ENCODE results near the gene CD74. TPM values are rescaled to one million over a fixed set of nuclear protein-coding genes. Genes with fewer than 3 reads are reported as not detected.

The CD74 gene
- polyA plus RNA-seq, 1 donor from 2014 or later = not detected

DNA sequence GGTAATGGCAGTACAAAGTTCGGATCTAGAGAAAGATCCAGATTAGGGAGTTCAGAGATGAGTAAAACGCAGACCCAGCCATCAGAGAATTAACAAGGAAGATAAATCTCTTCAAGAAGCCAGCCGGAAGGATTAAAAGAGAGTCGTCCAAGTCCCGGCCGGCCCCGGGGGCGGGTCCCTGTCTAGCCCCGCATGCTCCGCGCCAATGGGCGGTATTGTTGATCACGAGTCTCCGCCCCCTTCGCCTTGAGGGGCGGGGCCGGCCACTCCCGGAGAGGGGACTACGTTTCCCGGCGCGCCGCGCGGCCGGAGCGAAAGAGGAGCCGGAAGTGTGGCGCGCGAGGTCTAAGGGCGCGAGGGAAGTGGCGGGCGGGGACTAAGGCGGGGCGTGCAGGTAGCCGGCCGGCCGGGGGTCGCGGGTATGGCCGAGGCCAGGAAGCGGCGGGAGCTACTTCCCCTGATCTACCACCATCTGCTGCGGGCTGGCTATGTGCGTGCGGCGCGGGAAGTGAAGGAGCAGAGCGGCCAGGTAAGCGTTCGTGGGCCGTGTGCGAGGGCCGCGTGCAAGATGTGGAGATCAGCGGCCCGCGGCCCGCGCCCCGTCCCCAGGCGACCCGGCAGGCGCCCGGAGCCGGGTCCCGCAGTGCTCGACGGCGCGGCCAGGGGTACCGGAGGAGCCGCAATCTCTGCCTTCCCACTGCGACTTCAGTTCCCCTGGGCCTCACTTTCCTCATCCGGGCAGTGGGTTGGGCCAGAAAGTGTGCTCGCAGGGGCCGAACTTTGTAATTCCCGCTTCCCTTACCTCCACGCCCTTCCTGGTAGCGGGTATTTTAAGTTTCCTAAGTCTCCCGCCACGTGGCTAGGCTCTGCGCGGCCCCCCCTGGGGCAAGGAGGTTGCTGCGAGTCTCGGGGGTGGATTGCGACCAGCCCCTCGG is 55.1 kb downstream of the CD74 start, which contains the start of gene TCOF1:
TSS of gene TCOF1 (plus strand) at position 372 of the 935 bp plus-strand sequence. CDS start at position 422, 50 bp downstream.
- TF ChIP-seq POLR2AphosphoS5 (IDR thresholded peaks at IDR 0.05) (peak; percentile 43), CTCF (IDR thresholded peaks at IDR 0.05; ENCODE audit: poor library complexity, severe bottlenecking) (no peak), RAD21 (conservative IDR thresholded peaks at IDR 0.05) (peak; percentile 69), TAF1 (IDR thresholded peaks at IDR 0.05; ENCODE audit: low read depth) (peak; percentile 24), MXI1 (conservative IDR thresholded peaks at IDR 0.05; ENCODE audit: poor library complexity, severe bottlenecking) (peak; percentile 97), REST (IDR thresholded peaks at IDR 0.05; ENCODE audit: borderline replicate concordance) (peak; percentile 40), EZH2 (IDR thresholded peaks at IDR 0.05; ENCODE audit: borderline replicate concordance, insufficient read depth, low read length, poor library complexity, severe bottlenecking) (no peak), SMC3 (conservative IDR thresholded peaks at IDR 0.05; ENCODE audit: poor library complexity) (peak; percentile 67)
- Histone ChIP-seq H3K4me2 (ENCODE audit: low read length) (peak within 1 kb of the TSS; percentile 63), H3K9me3 (ENCODE audit: low read length) (no peaks in the 10 kb centered on the region), H4K20me1 (ENCODE audit: insufficient read depth) (no peaks in the 10 kb centered on the region), H3K4me3 (ENCODE audit: low read length) (peak within 1 kb of the TSS; percentile 91), H3K9me2 (ENCODE audit: insufficient read depth, low read length) (no peaks in the 10 kb centered on the region), H2AFZ (ENCODE audit: low read depth, low read length) (peak within 1 kb of the TSS; percentile 91), H3K27me3 (ENCODE audit: insufficient read depth, low read depth, low read length) (no peaks in the 10 kb centered on the region), H3K36me3 (ENCODE audit: insufficient read depth, low read length) (no peaks in the 10 kb centered on the region), H3K79me2 (replicated peaks; ENCODE audit: insufficient read depth, low read length) (peaks cover 6% of the 10 kb centered on the region), H3K27ac (ENCODE audit: low read length) (peak within 1 kb of the TSS; percentile 53), H3K9ac (ENCODE audit: low read length) (peak within 1 kb of the TSS; percentile 60), H3F3A (ENCODE audit: insufficient read depth, low read length, poor library complexity, severe bottlenecking) (no peaks in the 10 kb centered on the region)

GRCh38 chr5:150356575-150357294 is 56.0 kb downstream of the CD74 start:
- Histone ChIP-seq H3K4me3 (ENCODE audit: low read length) (peak overlapping the region; percentile 91), H4K20me1 (ENCODE audit: insufficient read depth) (no peaks in the 10 kb centered on the region), H3K4me2 (ENCODE audit: low read length) (peak overlapping the region; percentile 63), H3F3A (ENCODE audit: insufficient read depth, low read length, poor library complexity, severe bottlenecking) (no peaks in the 10 kb centered on the region), H3K9ac (ENCODE audit: low read length) (peak overlapping the region; percentile 50), H3K27me3 (ENCODE audit: insufficient read depth, low read depth, low read length) (no peaks in the 10 kb centered on the region), H3K9me3 (ENCODE audit: low read length) (no peaks in the 10 kb centered on the region), H3K9me2 (ENCODE audit: insufficient read depth, low read length) (no peaks in the 10 kb centered on the region), H2AFZ (ENCODE audit: low read depth, low read length) (peak overlapping the region; percentile 91), H3K27ac (ENCODE audit: low read length) (peak overlapping the region; percentile 53), H3K36me3 (ENCODE audit: insufficient read depth, low read length) (no peaks in the 10 kb centered on the region), H3K79me2 (replicated peaks; ENCODE audit: insufficient read depth, low read length) (peaks cover 6% of the 10 kb centered on the region)
- TF ChIP-seq EP300 (conservative IDR thresholded peaks at IDR 0.05; ENCODE audit: poor library complexity, severe bottlenecking) (no peak), EZH2 (IDR thresholded peaks at IDR 0.05; ENCODE audit: borderline replicate concordance, insufficient read depth, low read length, poor library complexity, severe bottlenecking) (no peak), TAF1 (IDR thresholded peaks at IDR 0.05; ENCODE audit: low read depth) (no peak), RAD21 (conservative IDR thresholded peaks at IDR 0.05) (no peak), REST (IDR thresholded peaks at IDR 0.05; ENCODE audit: borderline replicate concordance) (no peak), MXI1 (conservative IDR thresholded peaks at IDR 0.05; ENCODE audit: poor library complexity, severe bottlenecking) (no peak), CTCF (IDR thresholded peaks at IDR 0.05; ENCODE audit: poor library complexity, severe bottlenecking) (no peak), POLR2AphosphoS5 (IDR thresholded peaks at IDR 0.05) (no peak), SMC3 (conservative IDR thresholded peaks at IDR 0.05; ENCODE audit: poor library complexity) (no peak)

Data from neural cell (in vitro differentiated cells).